Measurements from ENCODE around the gene N4BP2. TPM values are rescaled to one million over a fixed set of nuclear protein-coding genes. Genes with fewer than 3 reads are reported as not detected.

Gene N4BP2
- total RNA-seq, 1 experiment from 2014 or later, result 8.5 TPM

GRCh38 chr4:40164459-40164858, 107.8 kb downstream of the N4BP2 start:
- no peaks in the 10 kb centered on the region for H3K27me3 ChIP-seq (ENCODE audit: control insufficient read depth, insufficient read depth, low read length)
- H3K27ac ChIP-seq (ENCODE audit: low read length), result no peak overlapping the region
- intact Hi-C loops (cut with micrococcal nuclease; ENCODE audit: unreplicated experiment), result no loop called here
- ChIA-PET POLR2A (no interaction called here), CTCF (no interaction called here)
- no TSS peak for BruUV-seq (replicated peaks)
- H3K36me3 ChIP-seq (ENCODE audit: control insufficient read depth, insufficient read depth, low read length), result no peaks in the 10 kb centered on the region
- DNase-seq (ENCODE audit: low read depth, low spot score) (no peak), ATAC-seq (no peak)
- TF ChIP-seq POLR2AphosphoS5 (IDR thresholded peaks at IDR 0.05; ENCODE audit: low read depth, low read length), result no peak
- H3K9me3 ChIP-seq (ENCODE audit: control insufficient read depth, insufficient read depth, low read depth, low read length), result peaks cover 7% of the 10 kb centered on the region; the same call in 1 of the 2 replicates
- in situ Hi-C loops (cut with HindIII; ENCODE audit: low pct_unique_long_range_greater_than_20kb, low sequenced_read_pairs), result no loop called here
- no peak overlapping the region for H3K4me3 ChIP-seq (ENCODE audit: low read depth in 2 of 2, low read length in 2 of 2)
- no peaks in the 10 kb centered on the region for H3K4me1 ChIP-seq (ENCODE audit: control insufficient read depth, insufficient read depth, low read length)

GRCh38 chr4:40165916-40166315, 109.3 kb downstream of the N4BP2 start:
- no peak overlapping the region for H3K27ac ChIP-seq (ENCODE audit: low read length)
- peaks cover 7% of the 10 kb centered on the region; the same call in 1 of the 2 replicates for H3K9me3 ChIP-seq (ENCODE audit: control insufficient read depth, insufficient read depth, low read depth, low read length)
- in situ Hi-C loops (cut with HindIII; ENCODE audit: low pct_unique_long_range_greater_than_20kb, low sequenced_read_pairs) (no loop called here), intact Hi-C loops (cut with micrococcal nuclease; ENCODE audit: unreplicated experiment) (no loop called here)
- ATAC-seq (no peak), DNase-seq (ENCODE audit: low read depth, low spot score) (no peak)
- no peaks in the 10 kb centered on the region for H3K4me1 ChIP-seq (ENCODE audit: control insufficient read depth, insufficient read depth, low read length)
- POLR2A ChIA-PET, result no interaction called here
- H3K36me3 ChIP-seq (ENCODE audit: control insufficient read depth, insufficient read depth, low read length), result no peaks in the 10 kb centered on the region
- H3K4me3 ChIP-seq (ENCODE audit: low read depth in 2 of 2, low read length in 2 of 2), result no peak overlapping the region
- CTCF ChIA-PET, result no interaction called here
- H3K27me3 ChIP-seq (ENCODE audit: control insufficient read depth, insufficient read depth, low read length), result no peaks in the 10 kb centered on the region
- no peak for TF ChIP-seq POLR2AphosphoS5 (IDR thresholded peaks at IDR 0.05; ENCODE audit: low read depth, low read length)
- no peak for TF ChIP-seq TCF7L2 (IDR thresholded peaks at IDR 0.05; ENCODE audit: low read depth, low read length)
- no peak for TF ChIP-seq REST (IDR thresholded peaks at IDR 0.05; ENCODE audit: insufficient read depth in 1 of 2, low read depth in 2 of 2, low read length in 1 of 2)
- no peak for TF ChIP-seq CTCF (IDR thresholded peaks at IDR 0.05)
- no peak for TF ChIP-seq SIN3A (IDR thresholded peaks at IDR 0.05; ENCODE audit: borderline replicate concordance, insufficient read depth, low read depth, low read length)
- no TSS peak for BruUV-seq (replicated peaks)

GRCh38 chr4:40168070-40168469, 111.4 kb downstream of the N4BP2 start:
- ChIA-PET POLR2A (no interaction called here), CTCF (no interaction called here)
- Histone ChIP-seq H3K27ac (ENCODE audit: low read length) (no peak overlapping the region), H3K27me3 (ENCODE audit: control insufficient read depth, insufficient read depth, low read length) (no peaks in the 10 kb centered on the region), H3K4me3 (ENCODE audit: low read depth in 2 of 2, low read length in 2 of 2) (no peak overlapping the region), H3K36me3 (ENCODE audit: control insufficient read depth, insufficient read depth, low read length) (no peaks in the 10 kb centered on the region), H3K9me3 (ENCODE audit: control insufficient read depth, insufficient read depth, low read depth, low read length) (peaks cover 7% of the 10 kb centered on the region; the same call in 1 of the 2 replicates), H3K4me1 (ENCODE audit: control insufficient read depth, insufficient read depth, low read length) (no peaks in the 10 kb centered on the region)
- no TSS peak for BruUV-seq (replicated peaks)
- no peak for ATAC-seq
- intact Hi-C loops (cut with micrococcal nuclease; ENCODE audit: unreplicated experiment), result no loop called here
- TF ChIP-seq SIN3A (IDR thresholded peaks at IDR 0.05; ENCODE audit: borderline replicate concordance, insufficient read depth, low read depth, low read length), result no peak
- TF ChIP-seq TCF7L2 (IDR thresholded peaks at IDR 0.05; ENCODE audit: low read depth, low read length), result no peak
- no peak for TF ChIP-seq REST (IDR thresholded peaks at IDR 0.05; ENCODE audit: insufficient read depth in 1 of 2, low read depth in 2 of 2, low read length in 1 of 2)
- no peak for TF ChIP-seq POLR2AphosphoS5 (IDR thresholded peaks at IDR 0.05; ENCODE audit: low read depth, low read length)
- no peak for TF ChIP-seq CTCF (IDR thresholded peaks at IDR 0.05)
- in situ Hi-C loops (cut with HindIII; ENCODE audit: low pct_unique_long_range_greater_than_20kb, low sequenced_read_pairs), result no loop called here
- DNase-seq (ENCODE audit: low read depth, low spot score), result no peak
